GM19395 (cell line): ENCODE measurements around the gene COX4I1.
"Not testable (repeated sequence)": the region's sequence is repeated elsewhere in the genome, so short reads cannot be mapped to it uniquely, and the experiment has no call there.

Experiments used
- ATAC-seq: cut with Tn5 transposase; IDR thresholded peaks from one replicate; pipeline ENCODE4 v1.9.1; 2021; ENCODE audit warnings: mild to moderate bottlenecking, moderate library complexity; ENCODE audit not compliant: unreplicated experiment

Gene COX4I1

GRCh38 chr16:85798283-85798776 is 1.2 kb upstream of the COX4I1 start:
- ATAC-seq: no peak

- peak; percentile 11 for ATAC-seq
Measured at GRCh38 chr16:85798901-85799496, 496 bp upstream of the COX4I1 start.

- ATAC-seq: peak; percentile 1
Measured at GRCh38 chr16:85800321-85800669, 800 bp downstream of the COX4I1 start.

- no peak for ATAC-seq
Measured at GRCh38 chr16:85803570-85803969, 4.1 kb downstream of the COX4I1 start.

- no peak for ATAC-seq
Measured at GRCh38 chr16:85805442-85806045, 6.0 kb downstream of the COX4I1 start.

GRCh38 chr16:85806539-85806938 is 7.0 kb downstream of the COX4I1 start:
- no peak for ATAC-seq

- ATAC-seq: not testable (repeated sequence)
Measured at GRCh38 chr16:85807340-85807739, 7.8 kb downstream of the COX4I1 start.

GRCh38 chr16:85808104-85808503 is 8.6 kb downstream of the COX4I1 start:
- ATAC-seq: not testable (repeated sequence)

GRCh38 chr16:85808926-85809325 is 9.4 kb downstream of the COX4I1 start:
- ATAC-seq: no peak

- ATAC-seq: no peak
Measured at GRCh38 chr16:85809645-85810044, 10.2 kb downstream of the COX4I1 start.

- no peak for ATAC-seq
Measured at GRCh38 chr16:85810097-85810741, 10.7 kb downstream of the COX4I1 start.

- ATAC-seq: no peak
Measured at GRCh38 chr16:85810742-85811115, 11.2 kb downstream of the COX4I1 start.

GRCh38 chr16:85812031-85812807 is 12.7 kb downstream of the COX4I1 start:
- ATAC-seq: no peak

- no peak for ATAC-seq
Measured at GRCh38 chr16:85812811-85813700, 13.6 kb downstream of the COX4I1 start.

GRCh38 chr16:85816159-85816558 is 16.7 kb downstream of the COX4I1 start:
- no peak for ATAC-seq

GRCh38 chr16:85817195-85817594 is 17.7 kb downstream of the COX4I1 start:
- not testable (repeated sequence) for ATAC-seq

GRCh38 chr16:85819245-85819644 is 19.8 kb downstream of the COX4I1 start:
- ATAC-seq: no peak

GRCh38 chr16:85819771-85820170 is 20.3 kb downstream of the COX4I1 start:
- ATAC-seq: no peak

GRCh38 chr16:85820604-85821372 is 21.3 kb downstream of the COX4I1 start:
- ATAC-seq: no peak
